SJSA1 (cell line): ENCODE data around the gene EMC1. TPM values are rescaled to one million over a fixed set of nuclear protein-coding genes. Genes with fewer than 3 reads are reported as not detected.
"Not testable (repeated sequence)": the region's sequence is repeated elsewhere in the genome, so short reads cannot be mapped to it uniquely, and the experiment has no call there.

Experiments
- DNase-seq, 2 experiments: peaks; one replicate each; pipeline ENCODE4 v3.0.0-alpha.2; 2015 to 2020; ENCODE audit warnings: low spot score in 2 of 2, low read depth in 1 of 2
- H3K27ac ChIP-seq: fragments of 250-450 bp; sonication (Bioruptor Pico); 2 replicates; pipeline ENCODE4 v1.5.1; 2020; ENCODE audit warnings: mild to moderate bottlenecking, moderate library complexity
- H3K27me3 ChIP-seq: fragments of 250-450 bp; sonication (Bioruptor Pico); replicated peaks from 2 replicates; pipeline ENCODE4 v1.5.1; 2020; ENCODE audit warnings: mild to moderate bottlenecking, moderate library complexity
- H3K36me3 ChIP-seq: fragments of 250-450 bp; sonication (Bioruptor Pico); 2 replicates; pipeline ENCODE4 v1.5.1; 2020; ENCODE audit warnings: mild to moderate bottlenecking
- H3K4me1 ChIP-seq: fragments of 250-450 bp; sonication (Bioruptor Pico); replicated peaks from 2 replicates; pipeline ENCODE4 v1.6.1; 2021; ENCODE audit warnings: mild to moderate bottlenecking
- H3K4me3 ChIP-seq: fragments of 250-450 bp; sonication (Bioruptor Pico); 2 replicates; pipeline ENCODE4 v1.5.1; 2020; ENCODE audit warnings: mild to moderate bottlenecking
- H3K9me3 ChIP-seq: fragments of 250-450 bp; sonication (Bioruptor Pico); replicated peaks from 2 replicates; pipeline ENCODE4 v1.5.1; 2020; ENCODE audit warnings: mild to moderate bottlenecking
- total RNA-seq: library from RNA; depleted of rRNA; stranded (reverse); fragments of >200 nt; shearing (Covaris generic); gene quantifications from 2 replicates; pipeline ENCODE4 v1.2.3, GENCODE V29; 2014

The EMC1 gene
- total RNA-seq, 1 experiment from 2014 or later = 80.5 TPM

GRCh38 chr1:19250629-19251304 is 557 bp downstream of the EMC1 start:
- H3K9me3 ChIP-seq = no peaks in the 10 kb centered on the region
- H3K27ac ChIP-seq = peak overlapping the region; percentile 90
- peak overlapping the region; percentile 80 for H3K4me3 ChIP-seq
- no peaks in the 10 kb centered on the region for H3K27me3 ChIP-seq
- peaks cover 18% of the 10 kb centered on the region for H3K4me1 ChIP-seq
- DNase-seq = peak in 1 of 2 experiments; percentile 8
- peaks cover 29% of the 10 kb centered on the region for H3K36me3 ChIP-seq

GRCh38 chr1:19240673-19241538 is 10.4 kb downstream of the EMC1 start:
- peak; percentile 19 to 67 for DNase-seq
- no peaks in the 10 kb centered on the region for H3K4me1 ChIP-seq
- no peaks in the 10 kb centered on the region for H3K27me3 ChIP-seq
- no peak overlapping the region for H3K4me3 ChIP-seq
- peaks cover 91% of the 10 kb centered on the region for H3K36me3 ChIP-seq
- no peaks in the 10 kb centered on the region for H3K9me3 ChIP-seq
- H3K27ac ChIP-seq = no peak overlapping the region

- Histone ChIP-seq H3K27me3 (no peaks in the 10 kb centered on the region), H3K36me3 (peaks cover 96% of the 10 kb centered on the region)
Measured at GRCh38 chr1:19239876-19240275, 11.4 kb downstream of the EMC1 start.

GRCh38 chr1:19234224-19234623 is 17.1 kb downstream of the EMC1 start:
- Histone ChIP-seq H3K36me3 (peaks cover 94% of the 10 kb centered on the region), H3K4me3 (no peak overlapping the region), H3K27me3 (no peaks in the 10 kb centered on the region), H3K4me1 (no peaks in the 10 kb centered on the region), H3K9me3 (no peaks in the 10 kb centered on the region), H3K27ac (no peak overlapping the region)
- DNase-seq = no peak

More at GRCh38 chr1:19239876-19240275, 11.4 kb downstream of the EMC1 start:
- DNase-seq = no peak
- H3K27ac ChIP-seq = no peak overlapping the region
- no peaks in the 10 kb centered on the region for H3K9me3 ChIP-seq
- no peak overlapping the region for H3K4me3 ChIP-seq
- H3K4me1 ChIP-seq = no peaks in the 10 kb centered on the region

GRCh38 chr1:19232524-19232846 is 18.8 kb downstream of the EMC1 start:
- no peak for DNase-seq
- H3K36me3 ChIP-seq = peaks cover 90% of the 10 kb centered on the region
- no peaks in the 10 kb centered on the region for H3K4me1 ChIP-seq
- no peak overlapping the region for H3K4me3 ChIP-seq
- H3K27ac ChIP-seq = no peak overlapping the region
- H3K27me3 ChIP-seq = no peaks in the 10 kb centered on the region
- H3K9me3 ChIP-seq = no peaks in the 10 kb centered on the region

- H3K27ac ChIP-seq, H3K4me3 ChIP-seq, H3K4me1 ChIP-seq, H3K9me3 ChIP-seq, H3K27me3 ChIP-seq, DNase-seq: not testable (repeated sequence)
- H3K36me3 ChIP-seq = peaks cover 90% of the 10 kb centered on the region
Measured at GRCh38 chr1:19231736-19232523, 19.4 kb downstream of the EMC1 start.

GRCh38 chr1:19229828-19230325 is 21.4 kb downstream of the EMC1 start:
- H3K4me1 ChIP-seq = no peaks in the 10 kb centered on the region
- peaks cover 92% of the 10 kb centered on the region for H3K36me3 ChIP-seq
- no peaks in the 10 kb centered on the region for H3K27me3 ChIP-seq
- no peak overlapping the region for H3K27ac ChIP-seq
- DNase-seq = no peak
- H3K4me3 ChIP-seq = no peak overlapping the region
- no peaks in the 10 kb centered on the region for H3K9me3 ChIP-seq

- no peak for DNase-seq
- Histone ChIP-seq H3K27ac (no peak overlapping the region), H3K27me3 (no peaks in the 10 kb centered on the region), H3K36me3 (peaks cover 92% of the 10 kb centered on the region), H3K9me3 (no peaks in the 10 kb centered on the region), H3K4me3 (no peak overlapping the region), H3K4me1 (no peaks in the 10 kb centered on the region)
Measured at GRCh38 chr1:19229229-19229628, 22.1 kb downstream of the EMC1 start.

GRCh38 chr1:19222979-19223824 is 28.1 kb downstream of the EMC1 start:
- Histone ChIP-seq H3K9me3 (no peaks in the 10 kb centered on the region), H3K4me1 (no peaks in the 10 kb centered on the region), H3K4me3 (no peak overlapping the region), H3K36me3 (peaks cover 94% of the 10 kb centered on the region), H3K27me3 (no peaks in the 10 kb centered on the region), H3K27ac (no peak overlapping the region)
- no peak for DNase-seq

GRCh38 chr1:19222573-19222972 is 28.8 kb downstream of the EMC1 start:
- Histone ChIP-seq H3K4me1 (no peaks in the 10 kb centered on the region), H3K36me3 (peaks cover 96% of the 10 kb centered on the region), H3K27me3 (no peaks in the 10 kb centered on the region), H3K4me3 (no peak overlapping the region), H3K27ac (no peak overlapping the region), H3K9me3 (no peaks in the 10 kb centered on the region)
- DNase-seq = no peak

- H3K36me3 ChIP-seq = peaks cover 97% of the 10 kb centered on the region
- DNase-seq = no peak
- no peaks in the 10 kb centered on the region for H3K27me3 ChIP-seq
- no peak overlapping the region for H3K4me3 ChIP-seq
- H3K9me3 ChIP-seq = no peaks in the 10 kb centered on the region
- no peak overlapping the region for H3K27ac ChIP-seq
- no peaks in the 10 kb centered on the region for H3K4me1 ChIP-seq
Measured at GRCh38 chr1:19220991-19221390, 30.3 kb downstream of the EMC1 start.

- no peak overlapping the region for H3K27ac ChIP-seq
- H3K4me1 ChIP-seq = no peaks in the 10 kb centered on the region
- H3K9me3 ChIP-seq = no peaks in the 10 kb centered on the region
- H3K4me3 ChIP-seq = no peak overlapping the region
- no peaks in the 10 kb centered on the region for H3K27me3 ChIP-seq
- no peak for DNase-seq
- peaks cover 91% of the 10 kb centered on the region for H3K36me3 ChIP-seq
Measured at GRCh38 chr1:19220080-19220846, 31.1 kb downstream of the EMC1 start.
